Hair follicle dermal papilla cell (primary cell): Measurements from ENCODE around the gene SLC5A7. TPM values are rescaled to one million over a fixed set of nuclear protein-coding genes. Genes with fewer than 3 reads are reported as not detected.

ENCODE experiments used
- total RNA-seq: library from RNA; depleted of rRNA; stranded (reverse); fragments of >200 nt; gene quantifications from 2 replicates; pipeline ENCODE4 v1.2.3, GENCODE V29; 2012

SLC5A7 gene
- not detected in 2 replicates for total RNA-seq

DNA sequence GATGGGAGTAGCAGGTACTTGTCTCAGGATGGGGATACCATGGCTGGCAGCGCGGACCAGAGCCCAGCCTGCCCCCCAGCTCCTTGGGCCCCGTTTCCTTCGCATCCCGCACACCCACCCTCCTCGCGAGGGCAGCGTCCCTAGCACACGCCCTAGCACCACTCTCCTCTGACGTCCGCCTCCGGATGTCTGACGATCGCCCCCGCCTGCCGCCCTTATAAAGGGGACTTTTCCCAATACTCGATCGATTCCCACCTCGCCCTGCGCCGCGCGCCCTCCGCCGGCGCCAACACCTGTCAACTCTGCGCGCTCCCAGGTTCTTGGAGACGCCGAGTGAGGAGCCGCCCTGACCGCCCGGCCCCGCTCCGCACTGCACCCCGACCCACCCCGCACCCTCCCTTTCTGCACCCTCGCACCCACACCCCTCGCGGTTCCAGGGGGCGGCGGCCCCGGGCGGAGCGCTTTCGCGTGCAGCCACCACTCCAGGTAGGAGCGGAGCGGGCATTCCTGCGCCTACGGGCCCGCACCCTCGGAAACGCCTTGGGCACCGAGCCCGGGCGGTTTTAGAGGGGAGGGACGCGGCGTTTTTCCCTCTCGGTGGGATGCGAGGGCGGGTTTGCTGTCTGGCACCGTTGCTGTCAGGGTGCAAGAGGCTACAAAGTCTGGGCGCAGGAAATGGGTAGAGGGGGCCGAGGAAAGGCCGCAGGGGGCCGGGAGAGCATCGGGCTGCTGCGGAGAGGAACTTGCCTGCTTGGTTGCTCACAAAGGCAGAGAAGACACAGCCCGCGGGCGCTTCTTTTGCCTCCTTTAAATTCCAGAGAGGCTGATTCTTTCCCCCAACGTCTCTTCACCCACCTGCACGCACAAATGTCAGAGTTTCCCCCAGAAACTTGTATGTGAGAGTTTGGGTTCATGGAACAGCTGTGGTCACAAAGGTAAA, at the start of gene SLC5A7:
SLC5A7 (plus strand) TSS at position 247 of the 940 bp plus-strand sequence. CDS start 1,632 bp downstream, outside the sequence.

Other genes starting within 250 kb of the SLC5A7 start
- under 0.01 TPM in 1 of 2 replicates, not detected in the other for gene RGPD4, start 159.6 kb upstream of the SLC5A7 start, total RNA-seq